Stimulated activated naive CD8-positive, alpha-beta T cell treated with anti-CD3 and anti-CD28 coated beads, Interleukin-15, Interleukin-2, amounts not matched to agents 100 U/mL and 50 U/mL, for 24 hours (primary cell): ENCODE results near the gene MINDY4.

Source experiments
- ATAC-seq: fragments of 150-1000 bp; cut with Tn5 transposase; one replicate; pipeline ENCODE4 v1.10.0; 2021
- DNase-seq: peaks from one replicate; pipeline ENCODE4 v3.0.0; 2021

Gene MINDY4

GRCh38 chr7:30903146-30903545 lies 131.9 kb downstream of the MINDY4 start:
- DNase-seq = no peak

GRCh38 chr7:30904561-30904960 lies 133.3 kb downstream of the MINDY4 start:
- no peak for DNase-seq
- no peak for ATAC-seq

More at GRCh38 chr7:30903146-30903545, 131.9 kb downstream of the MINDY4 start:
- no peak for ATAC-seq

DNA sequence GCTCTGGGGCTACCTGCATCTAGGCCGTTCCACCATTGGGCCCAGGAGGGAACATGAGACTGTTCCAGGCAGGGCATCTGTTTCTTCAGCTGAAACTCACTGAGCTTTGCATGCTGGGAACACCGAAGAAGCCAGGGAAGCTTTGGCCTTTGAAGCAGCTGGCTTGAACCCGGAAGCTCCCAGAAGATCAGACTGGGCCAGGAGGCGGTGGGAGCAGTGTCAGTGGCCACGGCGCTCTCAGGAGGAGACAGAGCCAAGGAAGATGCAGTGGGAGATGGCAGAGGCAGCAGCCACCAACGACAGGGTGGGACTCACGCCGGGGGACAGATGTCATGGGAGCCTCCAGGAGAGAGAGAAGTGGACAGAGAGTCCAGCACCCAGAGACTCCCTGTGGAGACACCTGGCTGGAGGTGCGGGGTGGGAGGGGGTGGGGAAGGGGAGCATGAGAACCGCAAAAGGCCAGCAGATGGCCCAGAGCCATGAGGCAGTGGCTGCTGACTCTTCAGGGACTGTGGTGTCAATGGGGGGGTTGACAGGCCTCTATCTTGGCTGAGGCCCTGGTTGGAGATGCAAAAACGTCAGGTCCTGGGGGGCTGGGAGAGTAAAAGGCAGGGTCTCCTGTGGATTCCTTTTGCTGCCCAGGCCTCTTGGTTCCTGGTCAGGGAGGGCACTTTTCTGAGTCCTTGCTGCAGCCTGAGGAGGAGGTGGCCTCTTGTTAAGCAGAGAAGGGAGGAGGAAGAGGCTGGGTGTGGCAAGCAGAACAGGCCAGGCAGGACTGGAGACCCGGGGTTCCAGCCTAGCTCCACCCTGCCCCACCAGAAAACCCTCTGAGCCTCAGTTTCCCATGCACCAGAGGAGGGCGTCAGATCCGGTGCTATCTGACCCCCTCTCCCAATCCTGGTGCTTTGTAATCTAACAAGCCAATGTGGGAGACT lies 134.1 kb downstream of the MINDY4 start:
- DNase-seq (no peak), ATAC-seq (no peak)

GRCh38 chr7:30906014-30906413 lies 134.8 kb downstream of the MINDY4 start:
- DNase-seq = no peak
- ATAC-seq = no peak

GRCh38 chr7:30906515-30907240 lies 135.5 kb downstream of the MINDY4 start:
- ATAC-seq (no peak), DNase-seq (no peak)

DNA sequence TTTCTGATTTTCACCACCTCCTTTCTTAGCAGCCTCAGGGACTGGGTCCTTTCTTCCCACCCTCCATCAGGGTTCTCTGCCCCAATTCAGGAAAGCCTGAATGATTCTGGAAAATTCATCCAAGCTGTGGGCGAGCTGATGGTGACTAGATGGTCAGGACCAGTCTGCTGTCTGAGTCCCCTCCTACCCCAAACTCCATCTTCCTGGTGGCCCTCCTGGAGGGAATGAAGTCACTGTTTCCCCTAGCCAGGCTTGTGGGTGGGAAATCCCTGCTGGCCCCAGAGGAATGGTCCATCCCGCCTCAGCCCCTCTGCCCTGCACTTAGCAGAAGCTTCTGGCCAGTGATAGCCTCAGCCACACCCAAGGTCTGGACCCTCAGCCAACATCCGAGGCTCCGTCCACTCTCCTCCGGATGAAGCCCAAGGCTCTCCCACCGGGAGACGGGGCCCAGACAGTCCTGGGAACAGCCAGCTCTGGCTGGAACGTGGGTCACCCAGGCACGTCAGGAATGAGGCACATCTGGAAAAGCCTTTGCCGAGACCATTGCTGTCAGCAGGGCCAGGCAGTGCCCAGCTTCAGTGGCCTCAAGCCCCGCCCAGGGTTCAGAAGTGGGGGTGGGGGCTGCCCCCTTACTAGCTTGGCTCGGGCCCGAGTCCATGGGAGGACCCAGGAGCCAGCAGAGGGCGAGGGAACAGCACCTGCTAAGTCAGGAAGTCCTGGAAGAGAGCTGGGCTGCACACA lies 136.5 kb downstream of the MINDY4 start:
- ATAC-seq (no peak), DNase-seq (no peak)

DNA sequence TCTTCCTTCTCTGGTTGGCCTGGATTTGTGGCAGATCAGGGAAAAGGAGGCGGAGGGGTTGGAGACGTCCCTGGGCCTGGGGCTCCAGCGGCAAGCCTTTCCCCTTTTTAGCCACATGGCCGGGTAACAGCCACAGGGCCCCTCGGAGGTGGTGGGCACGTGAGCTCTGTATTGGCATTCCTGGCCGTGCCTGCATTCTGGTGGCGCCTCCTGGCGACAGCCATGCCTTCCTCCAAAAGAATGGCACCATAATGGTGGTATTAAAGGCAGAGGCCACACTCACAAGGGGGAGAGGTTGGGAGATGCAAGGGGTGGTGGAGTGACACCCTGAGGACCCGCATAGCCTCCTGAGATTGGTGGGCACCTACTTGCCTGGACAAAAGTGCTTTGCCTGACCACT lies 137.5 kb downstream of the MINDY4 start:
- no peak for ATAC-seq

GRCh38 chr7:30909431-30909830 lies 138.2 kb downstream of the MINDY4 start:
- no peak for DNase-seq
- no peak for ATAC-seq

More for the DNA sequence above, 137.5 kb downstream of the MINDY4 start:
- no peak for DNase-seq

DNA sequence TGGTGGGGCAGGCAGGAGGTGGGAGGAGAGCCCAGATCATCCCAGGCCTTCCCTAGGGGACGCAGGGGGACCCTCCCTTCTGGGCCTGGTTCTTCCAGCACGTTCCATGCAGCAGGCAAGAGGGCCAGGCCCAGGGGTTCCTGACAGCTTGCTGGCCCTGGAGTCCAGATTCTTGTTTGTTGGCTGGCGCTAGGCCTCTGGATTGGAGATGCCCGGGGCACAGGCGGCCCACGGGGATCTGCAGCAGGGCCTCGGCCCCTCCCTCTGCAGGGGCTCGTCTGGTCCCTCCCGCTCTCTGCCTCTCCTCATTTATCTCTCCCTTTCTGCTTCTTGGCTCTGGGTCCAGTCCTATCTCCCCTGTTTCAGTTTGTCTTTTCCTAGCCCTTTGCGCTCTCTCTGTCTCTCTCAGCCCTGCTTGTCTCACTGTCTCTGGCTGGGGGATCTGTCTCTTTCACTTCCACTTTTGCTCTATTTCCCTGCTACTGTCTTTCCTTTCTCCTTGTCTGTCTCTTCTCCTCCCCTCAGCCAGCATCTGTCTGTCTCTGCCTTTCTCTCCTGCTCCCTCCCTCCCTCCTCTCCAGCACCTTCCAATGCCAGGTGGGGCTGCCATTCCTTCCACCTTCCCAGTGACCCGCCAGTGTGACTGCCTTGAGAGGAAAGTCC lies 139.3 kb downstream of the MINDY4 start:
- no peak for DNase-seq
- no peak for ATAC-seq

DNA sequence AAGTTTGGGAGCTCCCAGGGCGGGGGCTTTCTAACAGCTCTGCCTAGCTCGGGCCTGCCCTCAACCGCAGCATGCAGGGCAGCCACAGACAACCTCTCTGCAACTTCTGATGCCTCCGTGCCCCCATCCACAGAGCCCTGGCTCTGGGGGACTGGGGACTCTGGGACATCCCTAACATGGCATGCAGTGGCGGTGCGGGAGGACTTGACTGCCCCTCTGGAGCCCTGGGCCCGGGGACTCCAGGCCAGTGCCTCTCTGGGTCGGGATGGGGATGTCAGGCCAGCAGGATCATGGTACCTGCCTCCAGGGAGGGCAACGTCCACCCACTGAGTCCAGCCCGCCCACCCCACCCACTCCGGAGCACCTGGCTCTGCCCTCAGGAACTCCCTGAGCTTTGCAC lies 139.9 kb downstream of the MINDY4 start:
- DNase-seq (no peak), ATAC-seq (no peak)

- no peak for ATAC-seq
- DNase-seq = no peak
Measured at GRCh38 chr7:30911561-30911969, 140.3 kb downstream of the MINDY4 start, which contains the start of gene AQP1. Gene AQP1 (plus strand): TSS chr7:30911853. CDS start chr7:30911910, 57 bp downstream.

- ATAC-seq = no peak
Measured at GRCh38 chr7:30912021-30912730, 141.0 kb downstream of the MINDY4 start.

DNA sequence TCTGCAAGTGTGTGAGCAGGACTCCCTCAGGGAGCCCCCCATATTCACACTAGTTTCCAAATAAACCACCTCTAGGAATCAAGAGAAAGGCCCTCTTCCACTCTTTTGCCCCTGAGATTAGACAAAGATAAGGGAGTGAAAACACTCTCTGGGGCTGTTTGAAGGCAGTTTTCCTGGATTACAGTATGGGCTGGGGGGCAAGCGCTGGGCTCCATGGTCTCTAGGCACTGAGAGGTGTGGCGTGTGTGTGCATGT lies 141.4 kb downstream of the MINDY4 start:
- no peak for ATAC-seq
- DNase-seq = no peak

More at GRCh38 chr7:30912021-30912730, 141.0 kb downstream of the MINDY4 start:
- DNase-seq = no peak

DNA sequence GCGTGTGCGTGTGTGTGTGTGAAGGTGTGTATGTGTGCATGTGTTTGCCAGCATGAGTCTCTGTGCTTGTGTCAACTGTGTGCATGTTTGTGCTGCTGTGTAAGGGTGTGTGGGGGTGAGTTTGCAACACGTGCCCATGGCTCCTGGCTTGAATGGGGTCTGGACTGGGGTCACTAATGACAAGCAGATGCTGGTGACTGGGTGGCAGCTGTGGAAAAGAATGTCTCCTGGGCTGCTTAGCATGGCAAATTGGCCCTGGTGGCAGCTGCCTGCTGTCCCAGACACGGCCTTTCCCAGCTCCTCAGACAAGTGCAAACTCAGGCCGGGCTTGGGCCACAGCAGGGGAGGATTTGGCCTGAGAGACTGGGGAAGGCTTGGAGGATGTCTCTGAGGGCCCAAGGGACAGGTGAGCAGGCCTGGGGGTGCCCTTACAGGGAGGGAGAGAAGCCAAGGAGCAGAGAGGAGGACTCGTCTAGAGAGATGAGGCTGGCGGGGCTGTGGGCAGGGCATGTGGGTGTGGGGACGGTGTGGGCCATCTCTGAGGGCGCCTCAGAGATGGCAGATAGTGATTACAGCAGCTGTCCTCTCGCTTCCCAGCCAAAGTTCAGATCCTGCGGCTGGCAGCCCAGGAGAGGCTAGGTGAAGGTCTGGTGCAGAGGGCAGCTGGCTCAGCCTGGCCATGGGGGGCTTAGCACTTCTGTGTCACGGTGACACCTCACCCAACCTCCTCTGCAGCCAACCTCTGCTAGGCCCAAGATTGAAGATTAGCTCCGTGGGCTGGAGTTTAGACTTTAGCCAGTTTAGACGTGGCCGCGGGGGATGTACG lies 142.0 kb downstream of the MINDY4 start:
- DNase-seq = no peak
- no peak for ATAC-seq

DNA sequence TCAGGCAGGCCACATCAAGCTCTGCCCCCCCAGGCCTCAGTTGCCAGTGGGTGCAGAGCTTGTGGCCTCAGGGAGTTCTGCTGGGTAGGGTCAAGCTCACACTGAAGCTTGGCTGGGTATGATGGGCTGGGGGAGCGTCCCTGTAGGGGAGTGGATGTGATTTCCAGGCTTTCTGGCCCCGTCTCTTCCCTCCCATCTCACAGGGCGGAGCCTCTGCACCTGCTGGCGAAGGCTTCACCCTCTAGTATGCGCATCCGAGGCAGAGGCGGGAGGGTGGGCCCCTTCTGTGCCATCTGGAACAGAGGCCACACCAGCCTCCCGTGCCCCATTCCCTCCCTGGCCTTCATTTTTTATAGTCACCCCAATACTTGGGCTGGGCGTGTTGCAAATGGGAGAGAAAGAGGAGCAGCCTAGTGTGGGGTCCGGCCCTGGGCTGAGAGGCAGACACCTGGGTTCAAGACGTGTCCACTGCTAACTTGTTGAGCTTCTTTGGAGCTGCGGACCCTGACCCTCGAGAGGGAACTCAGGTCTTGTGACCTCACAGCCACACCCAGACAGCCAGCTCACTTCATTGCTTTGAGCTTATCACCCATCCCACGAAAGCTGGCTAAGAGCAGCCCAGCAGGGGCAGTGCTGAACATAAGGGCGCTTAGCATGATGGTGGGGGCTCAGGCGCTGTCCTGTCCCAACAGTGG lies 142.8 kb downstream of the MINDY4 start:
- ATAC-seq (no peak), DNase-seq (no peak)

- ATAC-seq = no peak
Measured at GRCh38 chr7:30914596-30914995, 143.4 kb downstream of the MINDY4 start.

GRCh38 chr7:30915005-30915601 lies 143.9 kb downstream of the MINDY4 start:
- ATAC-seq (no peak), DNase-seq (no peak)

More at GRCh38 chr7:30914596-30914995, 143.4 kb downstream of the MINDY4 start:
- DNase-seq = peak; percentile 6

GRCh38 chr7:30915751-30916150 lies 144.5 kb downstream of the MINDY4 start:
- no peak for ATAC-seq
- no peak for DNase-seq

DNA sequence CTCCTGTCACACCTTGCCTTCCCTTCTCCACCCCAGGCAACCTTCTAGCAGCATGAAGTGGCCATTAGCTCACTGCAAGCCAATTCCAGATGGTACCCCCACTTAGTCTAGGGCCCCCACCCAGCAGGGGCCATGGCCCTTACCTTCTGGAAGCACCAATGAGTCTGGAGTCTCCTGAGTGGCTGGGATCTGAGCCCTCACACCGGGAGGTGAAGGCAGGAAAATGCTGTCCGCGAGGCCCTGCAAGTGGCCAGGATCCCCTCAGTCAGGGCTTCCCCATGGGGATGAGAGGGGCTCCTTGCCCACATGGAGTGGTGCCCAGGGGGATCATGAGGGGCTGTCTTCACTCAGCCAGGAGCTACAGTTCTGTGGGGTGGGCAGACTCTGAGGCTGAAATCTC lies 145.0 kb downstream of the MINDY4 start:
- ATAC-seq (no peak), DNase-seq (no peak)
